ENCODE measurements around the gene ASB6. TPM values are rescaled to one million over a fixed set of nuclear protein-coding genes. Genes with fewer than 3 reads are reported as not detected.

ASB6 gene
- total and polyA plus RNA-seq, 2 of the 13 experiments (the other 11 are each of a cell fraction or from before 2014, with no cell fraction given) = 8.2 to 8.4 TPM

DNA sequence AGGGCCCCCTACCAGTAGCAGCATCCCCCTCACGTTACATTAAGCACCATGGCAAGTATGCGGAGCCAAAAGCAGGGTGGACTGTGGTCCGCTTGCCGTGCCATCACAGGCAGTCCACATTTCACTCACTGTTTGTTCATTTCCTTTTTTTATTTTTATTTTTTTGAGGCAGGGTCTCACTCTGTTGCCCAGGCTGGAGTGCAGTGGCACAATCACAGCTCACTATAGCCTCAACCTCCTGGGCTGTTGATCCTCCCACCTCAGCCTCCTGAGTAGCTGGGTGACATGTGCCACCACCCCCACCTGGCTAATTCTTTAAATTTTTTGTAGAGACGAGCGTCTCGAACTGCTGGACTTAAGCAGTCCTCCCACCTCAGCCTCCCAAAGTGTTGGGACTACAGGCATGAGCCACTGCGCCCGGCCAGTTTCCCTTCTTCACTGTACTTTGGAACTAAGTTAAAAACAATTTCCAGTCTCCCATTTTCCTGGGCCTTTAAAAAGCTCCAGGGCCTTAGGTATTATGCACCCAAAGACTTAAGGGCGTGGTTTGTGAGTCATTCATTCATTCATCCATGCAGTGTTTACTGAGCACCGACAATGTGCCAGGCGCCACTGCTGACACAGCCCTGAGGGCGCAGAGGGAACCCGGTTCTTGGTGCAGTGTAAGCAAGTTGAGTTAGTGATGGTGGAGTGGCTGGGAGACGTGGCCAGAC lies 43.4 kb upstream of the ASB6 start (continued):
- no peak for TF ChIP-seq ZNF510 (CRISPR knock-in tag; IDR thresholded peaks at IDR 0.05; ENCODE audit: low read depth)

DNA sequence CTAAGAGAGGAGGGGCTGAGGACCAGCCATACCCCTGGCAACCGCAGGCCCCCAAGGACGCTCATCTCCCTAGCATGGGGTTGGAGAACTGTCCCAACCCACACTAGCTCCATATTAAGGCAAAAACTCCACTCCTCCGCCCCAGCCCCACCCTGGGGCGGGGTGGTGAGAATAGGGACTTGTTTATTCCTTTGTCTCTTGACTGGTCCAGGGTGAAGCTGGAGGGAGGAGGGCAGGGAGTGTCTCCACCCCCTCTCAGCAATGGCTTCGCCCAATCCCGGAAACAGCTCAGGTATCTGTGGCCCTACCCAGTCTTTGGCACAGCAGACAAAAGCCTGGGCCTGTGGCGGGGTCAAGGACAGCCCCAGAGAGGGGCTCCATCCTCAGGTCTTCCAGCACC lies 40.4 kb upstream of the ASB6 start:
- BruUV-seq (replicated peaks) = no TSS peak
- POLR2A ChIA-PET = no interaction called here

More for the DNA sequence above, 40.4 kb upstream of the ASB6 start:
- no peak overlapping the region for H3K27ac ChIP-seq (ENCODE audit: extremely low read length, insufficient read depth, low read length)
- WGBS (ENCODE audit: low lambda C conversion rate) = 7% methylated on average over 4 of the region's 7 CpGs
- H3K4me2 ChIP-seq (ENCODE audit: low read depth, low read length) = no peak overlapping the region
- H3K9me3 ChIP-seq (ENCODE audit: low read length) = no peaks in the 10 kb centered on the region
- H3K79me2 ChIP-seq (ENCODE audit: insufficient read depth, low read length) = no peaks in the 10 kb centered on the region
- ATAC-seq (no peak), DNase-seq (ENCODE audit: low spot score) (no peak), FAIRE-seq (no peak)
- H3K4me3 ChIP-seq (replicated peaks in 1 of 3; ENCODE audit: insufficient read depth in 1 of 3, low read depth in 2 of 3, low read length in 3 of 3) = no peak overlapping the region
- intact Hi-C loops (cut with micrococcal nuclease; ENCODE audit: unreplicated experiment) = no loop called here
- H4K20me1 ChIP-seq (ENCODE audit: insufficient read depth, low read length) = no peaks in the 10 kb centered on the region
- no peak overlapping the region for H3K9ac ChIP-seq (ENCODE audit: insufficient read depth, low read depth, low read length)
- no peak for TF ChIP-seq TOPORS (CRISPR knock-in tag; IDR thresholded peaks at IDR 0.05)
- no peak for TF ChIP-seq SCMH1 (CRISPR knock-in tag; IDR thresholded peaks at IDR 0.05; ENCODE audit: borderline replicate concordance)
- no peak for TF ChIP-seq SUZ12 (IDR thresholded peaks at IDR 0.05; ENCODE audit: low read depth, low read length)
- TF ChIP-seq ZNF556 (CRISPR knock-in tag; IDR thresholded peaks at IDR 0.05; ENCODE audit: borderline replicate concordance) = no peak
- TF ChIP-seq HOXA5 (CRISPR knock-in tag; IDR thresholded peaks at IDR 0.05) = no peak
- TF ChIP-seq ZNF781 (CRISPR knock-in tag; IDR thresholded peaks at IDR 0.05; ENCODE audit: borderline replicate concordance, not compliant biosample characterization) = no peak
- TF ChIP-seq, protein P1, sequence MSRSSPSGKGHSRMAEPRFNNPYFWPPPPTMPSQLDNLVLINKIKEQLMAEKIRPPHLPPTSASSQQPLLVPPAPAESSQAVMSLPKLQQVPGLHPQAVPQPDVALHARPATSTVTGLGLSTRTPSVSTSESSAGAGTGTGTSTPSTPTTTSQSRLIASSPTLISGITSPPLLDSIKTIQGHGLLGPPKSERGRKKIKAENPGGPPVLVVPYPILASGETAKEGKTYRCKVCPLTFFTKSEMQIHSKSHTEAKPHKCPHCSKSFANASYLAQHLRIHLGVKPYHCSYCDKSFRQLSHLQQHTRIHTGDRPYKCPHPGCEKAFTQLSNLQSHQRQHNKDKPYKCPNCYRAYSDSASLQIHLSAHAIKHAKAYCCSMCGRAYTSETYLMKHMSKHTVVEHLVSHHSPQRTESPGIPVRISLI (CRISPR knock-in tag; IDR thresholded peaks at IDR 0.05; ENCODE audit: borderline replicate concordance) = no peak
- TF ChIP-seq ZFYVE20 (CRISPR knock-in tag; IDR thresholded peaks at IDR 0.05; ENCODE audit: borderline replicate concordance, low read depth) = no peak
- no peak for TF ChIP-seq ZNF33A (CRISPR knock-in tag; IDR thresholded peaks at IDR 0.05; ENCODE audit: borderline replicate concordance)
- no peak for TF ChIP-seq ZSCAN9 (CRISPR knock-in tag; IDR thresholded peaks at IDR 0.05; ENCODE audit: borderline replicate concordance)
- TF ChIP-seq FOXA3 (CRISPR knock-in tag; IDR thresholded peaks at IDR 0.05) = no peak
- no peak for TF ChIP-seq ZNF350 (CRISPR knock-in tag; IDR thresholded peaks at IDR 0.05; ENCODE audit: borderline replicate concordance, low read depth)
- no peak for TF ChIP-seq ZNF546 (CRISPR knock-in tag; conservative IDR thresholded peaks at IDR 0.05)
- TF ChIP-seq ZNF878 (CRISPR knock-in tag; IDR thresholded peaks at IDR 0.05) = no peak
- in situ Hi-C loops (cut with HindIII; ENCODE audit: extremely low pct_ligation_motif_present, low pct_unique_long_range_greater_than_20kb) = no loop called here
- H3K4me1 ChIP-seq (ENCODE audit: insufficient read depth, low read length) = no peaks in the 10 kb centered on the region
- no peaks in the 10 kb centered on the region for H3K36me3 ChIP-seq (replicated peaks in 1 of 2; ENCODE audit: control insufficient read depth in 1 of 2, insufficient read depth in 2 of 2, low read length in 2 of 2)
- H2AFZ ChIP-seq (ENCODE audit: low read length) = no peak overlapping the region
- H3K27me3 ChIP-seq (ENCODE audit: control insufficient read depth in 1 of 2, insufficient read depth in 2 of 2, low read length in 2 of 2) = peaks cover 0 to 45% of the 10 kb centered on the region in 2 experiments; a peak in 2 of 5 replicates
- CTCF ChIA-PET (ENCODE audit: low intra/inter-chr PET ratio, low total read pairs) = no interaction called here
